Panc1 (cell line): ENCODE measurements around the gene CEL. TPM values are rescaled to one million over a fixed set of nuclear protein-coding genes. Genes with fewer than 3 reads are reported as not detected.

Source experiments
- ATAC-seq: fragments of 200-7000 bp; cut with Tn5 transposase; 2 replicates; pipeline ENCODE4 v1.9.1; 2020; ENCODE audit warnings: mild to moderate bottlenecking, moderate library complexity
- BruUV-seq: library from RNA; stranded (reverse); fragments of 400-500 nt; replicated peaks from 2 replicates; lab custom pipeline; 2021; lab: Mats Ljungman, UMichigan
- CTCF ChIA-PET: fragments of 300-600 bp; sonication (Branson Sonifier 250); formaldehyde crosslinking; loops from one replicate; lab custom pipeline; 2022; ENCODE audit warnings: antibody characterized with exemption; lab: Charles Lee
- POLR2A ChIA-PET: fragments of 300-600 bp; sonication (Branson Sonifier 250); formaldehyde crosslinking; loops from one replicate; lab custom pipeline; 2022; ENCODE audit warnings: antibody characterized with exemption; lab: Charles Lee
- DNase-seq: peaks from one replicate; pipeline ENCODE4 v3.0.0-alpha.2; 2010; ENCODE audit warnings: low read depth, low spot score
- H3K27ac ChIP-seq: 2 replicates; pipeline ENCODE4 v1.5.1; 2011; ENCODE audit warnings: mild to moderate bottlenecking, low read length, inconsistent platforms
- H3K27me3 ChIP-seq: fragments of 200-500 bp; sonication (Bioruptor generic); 2 replicates; pipeline ENCODE4 v1.6.0; 2014; ENCODE audit warnings: low read length, inconsistent platforms; ENCODE audit not compliant: control insufficient read depth, insufficient read depth
- H3K36me3 ChIP-seq: fragments of 200-500 bp; sonication (Bioruptor generic); 2 replicates; pipeline ENCODE4 v1.5.1; 2014; ENCODE audit warnings: inconsistent platforms, mild to moderate bottlenecking, low read length, moderate library complexity; ENCODE audit not compliant: control insufficient read depth, insufficient read depth
- H3K4me1 ChIP-seq: 2 replicates; pipeline ENCODE4 v1.5.1; 2011; ENCODE audit warnings: inconsistent platforms, mild to moderate bottlenecking, low read length, moderate library complexity; ENCODE audit not compliant: control insufficient read depth, insufficient read depth
- H3K4me3 ChIP-seq, 2 experiments: 2 replicates each; pipeline ENCODE4 v1.5.1; 2011 to 2012; ENCODE audit warnings: low read depth in 2 of 2, low read length in 2 of 2, mild to moderate bottlenecking in 2 of 2, inconsistent platforms in 1 of 2, moderate library complexity in 1 of 2
- H3K9me3 ChIP-seq: fragments of 200-500 bp; sonication (Bioruptor generic); 2 replicates; pipeline ENCODE4 v1.5.1; 2014; ENCODE audit warnings: low read depth, mild to moderate bottlenecking, inconsistent platforms, low read length, moderate library complexity; ENCODE audit not compliant: control insufficient read depth, insufficient read depth
- POLR2AphosphoS5 ChIP-seq: IDR thresholded peaks from 2 replicates; pipeline ENCODE4 v1.6.1; 2012; ENCODE audit warnings: mild to moderate bottlenecking, low read depth, low read length, moderate library complexity
- SIN3A ChIP-seq: IDR thresholded peaks from 2 replicates; pipeline ENCODE4 v1.6.1; 2012; ENCODE audit warnings: low read depth, mild to moderate bottlenecking, low read length, moderate library complexity, borderline replicate concordance; ENCODE audit not compliant: insufficient read depth
- TCF7L2 ChIP-seq: IDR thresholded peaks from 2 replicates; pipeline ENCODE4 v1.6.1; 2011; ENCODE audit warnings: mild to moderate bottlenecking, low read depth, low read length, inconsistent platforms
- in situ Hi-C: cut with HindIII; loops from 2 replicates; pipeline ENCODE4 v1.10.0; 2016; ENCODE audit warnings: low sequenced_read_pairs, low pct_unique_long_range_greater_than_20kb
- intact Hi-C: fragments of 100-400 bp; cut with micrococcal nuclease; formaldehyde crosslinking; loops from one replicate; pipeline ENCODE4 v1.10.0; 2022; ENCODE audit not compliant: unreplicated experiment
- total RNA-seq: library from RNA; stranded (reverse); gene quantifications from one replicate; pipeline ENCODE4 v1.2.1, GENCODE V29; 2021; ENCODE audit not compliant: unreplicated experiment
- TF ChIP-seq, protein P1 (sequence below), 2 experiments: IDR thresholded peaks; 2 replicates each; pipeline ENCODE4 v1.6.1; 2011 to 2012; ENCODE audit warnings: low read depth in 2 of 2, control low read depth in 1 of 2, low read length in 1 of 2, mild to moderate bottlenecking in 1 of 2, moderate library complexity in 1 of 2; ENCODE audit not compliant: insufficient read depth in 1 of 2
- TF ChIP-seq, protein P2 (sequence below): fragments of 450-650 bp; IDR thresholded peaks from 2 replicates; pipeline ENCODE4 v1.5.1; 2017; ENCODE audit warnings: mild to moderate bottlenecking

The CEL gene
- total RNA-seq, 1 experiment from 2014 or later = 4.3 TPM

DNA sequence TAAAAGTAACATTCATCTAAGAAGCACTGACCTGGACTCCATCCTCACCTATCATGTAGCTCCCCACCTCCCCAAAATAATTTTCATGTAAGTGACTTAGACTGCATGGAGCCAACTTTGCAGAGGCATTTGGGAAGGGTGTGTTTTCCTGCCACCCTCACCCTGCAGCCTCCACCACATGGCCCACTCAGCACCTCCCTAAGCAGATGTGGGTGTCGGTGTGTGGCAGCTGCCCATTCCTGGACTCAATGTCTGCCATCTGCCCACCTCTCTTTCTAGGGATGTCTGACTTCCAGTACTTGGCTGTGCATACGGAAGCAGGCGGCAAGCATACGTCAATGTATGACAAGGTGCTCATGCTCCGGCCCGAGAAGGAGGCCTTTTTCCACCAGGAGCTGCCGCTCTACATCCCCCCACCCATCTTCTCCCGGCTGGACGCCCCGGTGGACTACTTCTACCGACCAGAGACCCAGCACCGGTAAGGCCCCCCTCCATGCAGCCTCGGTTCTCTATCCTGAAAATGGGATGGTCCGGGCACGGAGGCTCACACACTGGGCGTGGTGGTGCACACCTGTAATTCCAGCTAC, 18.2 kb upstream of the CEL start:
- ChIA-PET CTCF (no interaction called here), POLR2A (no interaction called here)
- no peak overlapping the region for H3K27ac ChIP-seq
- in situ Hi-C loops (no loop called here), intact Hi-C loops (loop anchor here (10.0 kb wide), 1 partner anchor 101 kb away; no protein-coding TSS in a partner anchor)
- BruUV-seq = no TSS peak
- no peaks in the 10 kb centered on the region for H3K4me1 ChIP-seq
- TF ChIP-seq, protein P1, sequence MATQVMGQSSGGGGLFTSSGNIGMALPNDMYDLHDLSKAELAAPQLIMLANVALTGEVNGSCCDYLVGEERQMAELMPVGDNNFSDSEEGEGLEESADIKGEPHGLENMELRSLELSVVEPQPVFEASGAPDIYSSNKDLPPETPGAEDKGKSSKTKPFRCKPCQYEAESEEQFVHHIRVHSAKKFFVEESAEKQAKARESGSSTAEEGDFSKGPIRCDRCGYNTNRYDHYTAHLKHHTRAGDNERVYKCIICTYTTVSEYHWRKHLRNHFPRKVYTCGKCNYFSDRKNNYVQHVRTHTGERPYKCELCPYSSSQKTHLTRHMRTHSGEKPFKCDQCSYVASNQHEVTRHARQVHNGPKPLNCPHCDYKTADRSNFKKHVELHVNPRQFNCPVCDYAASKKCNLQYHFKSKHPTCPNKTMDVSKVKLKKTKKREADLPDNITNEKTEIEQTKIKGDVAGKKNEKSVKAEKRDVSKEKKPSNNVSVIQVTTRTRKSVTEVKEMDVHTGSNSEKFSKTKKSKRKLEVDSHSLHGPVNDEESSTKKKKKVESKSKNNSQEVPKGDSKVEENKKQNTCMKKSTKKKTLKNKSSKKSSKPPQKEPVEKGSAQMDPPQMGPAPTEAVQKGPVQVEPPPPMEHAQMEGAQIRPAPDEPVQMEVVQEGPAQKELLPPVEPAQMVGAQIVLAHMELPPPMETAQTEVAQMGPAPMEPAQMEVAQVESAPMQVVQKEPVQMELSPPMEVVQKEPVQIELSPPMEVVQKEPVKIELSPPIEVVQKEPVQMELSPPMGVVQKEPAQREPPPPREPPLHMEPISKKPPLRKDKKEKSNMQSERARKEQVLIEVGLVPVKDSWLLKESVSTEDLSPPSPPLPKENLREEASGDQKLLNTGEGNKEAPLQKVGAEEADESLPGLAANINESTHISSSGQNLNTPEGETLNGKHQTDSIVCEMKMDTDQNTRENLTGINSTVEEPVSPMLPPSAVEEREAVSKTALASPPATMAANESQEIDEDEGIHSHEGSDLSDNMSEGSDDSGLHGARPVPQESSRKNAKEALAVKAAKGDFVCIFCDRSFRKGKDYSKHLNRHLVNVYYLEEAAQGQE (IDR thresholded peaks at IDR 0.05; ENCODE audit: insufficient read depth in 1 of 2, low read depth in 2 of 2, low read length in 1 of 2) = no peak
- no peaks in the 10 kb centered on the region; the same call in 1 of the 2 replicates for H3K36me3 ChIP-seq
- H3K9me3 ChIP-seq = no peaks in the 10 kb centered on the region
- DNase-seq (no peak), ATAC-seq (no peak)
- no peak overlapping the region for H3K4me3 ChIP-seq
- no peaks in the 10 kb centered on the region for H3K27me3 ChIP-seq

DNA sequence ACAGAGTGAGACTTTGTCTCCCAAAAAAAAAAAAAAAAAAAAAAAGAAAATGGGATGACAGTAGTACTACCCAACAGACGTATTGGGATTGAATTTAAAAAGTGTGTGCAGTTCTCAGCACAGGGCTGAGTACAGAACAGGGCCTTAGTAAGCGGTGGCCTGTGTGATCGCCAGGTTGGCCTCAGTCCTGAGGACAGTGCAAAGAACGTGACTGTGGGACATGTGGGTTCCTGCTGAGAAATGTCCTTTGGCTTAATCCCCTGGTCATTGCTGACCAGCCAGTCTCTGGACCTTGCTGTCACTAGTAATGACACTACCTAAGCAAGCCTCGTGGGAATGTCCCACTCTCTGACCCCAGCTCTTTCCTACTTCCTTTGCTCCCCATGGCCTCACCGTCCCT, 17.7 kb upstream of the CEL start:
- in situ Hi-C loops = no loop called here

More for the DNA sequence above, 17.7 kb upstream of the CEL start:
- POLR2A ChIA-PET = no interaction called here
- Histone ChIP-seq H3K27me3 (no peaks in the 10 kb centered on the region), H3K36me3 (no peaks in the 10 kb centered on the region; the same call in 1 of the 2 replicates), H3K27ac (no peak overlapping the region), H3K4me1 (no peaks in the 10 kb centered on the region), H3K4me3 (no peak overlapping the region), H3K9me3 (no peaks in the 10 kb centered on the region)
- TF ChIP-seq, protein P1 (IDR thresholded peaks at IDR 0.05; ENCODE audit: insufficient read depth in 1 of 2, low read depth in 2 of 2, low read length in 1 of 2) = no peak
- TF ChIP-seq SIN3A (no peak), TCF7L2 (no peak), POLR2AphosphoS5 (no peak)
- TF ChIP-seq, protein P2, sequence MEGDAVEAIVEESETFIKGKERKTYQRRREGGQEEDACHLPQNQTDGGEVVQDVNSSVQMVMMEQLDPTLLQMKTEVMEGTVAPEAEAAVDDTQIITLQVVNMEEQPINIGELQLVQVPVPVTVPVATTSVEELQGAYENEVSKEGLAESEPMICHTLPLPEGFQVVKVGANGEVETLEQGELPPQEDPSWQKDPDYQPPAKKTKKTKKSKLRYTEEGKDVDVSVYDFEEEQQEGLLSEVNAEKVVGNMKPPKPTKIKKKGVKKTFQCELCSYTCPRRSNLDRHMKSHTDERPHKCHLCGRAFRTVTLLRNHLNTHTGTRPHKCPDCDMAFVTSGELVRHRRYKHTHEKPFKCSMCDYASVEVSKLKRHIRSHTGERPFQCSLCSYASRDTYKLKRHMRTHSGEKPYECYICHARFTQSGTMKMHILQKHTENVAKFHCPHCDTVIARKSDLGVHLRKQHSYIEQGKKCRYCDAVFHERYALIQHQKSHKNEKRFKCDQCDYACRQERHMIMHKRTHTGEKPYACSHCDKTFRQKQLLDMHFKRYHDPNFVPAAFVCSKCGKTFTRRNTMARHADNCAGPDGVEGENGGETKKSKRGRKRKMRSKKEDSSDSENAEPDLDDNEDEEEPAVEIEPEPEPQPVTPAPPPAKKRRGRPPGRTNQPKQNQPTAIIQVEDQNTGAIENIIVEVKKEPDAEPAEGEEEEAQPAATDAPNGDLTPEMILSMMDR = no peak
- ATAC-seq = no peak
- no peak for DNase-seq
- intact Hi-C loops = loop anchor here (10.0 kb wide), 1 partner anchor 101 kb away; no protein-coding TSS in a partner anchor
- no TSS peak for BruUV-seq
- CTCF ChIA-PET = no interaction called here
